ENCODE data around the gene HOXA6. TPM values are rescaled to one million over a fixed set of nuclear protein-coding genes. Genes with fewer than 3 reads are reported as not detected.

HOXA6 gene
- polyA plus RNA-seq, 3 donors = not detected

GRCh38 chr7:27132214-27132613 is 15.4 kb downstream of the HOXA6 start:
- no peaks in the 10 kb centered on the region for H4K20me1 ChIP-seq (ENCODE audit: insufficient read depth, low read length)
- no peak for DNase-seq
- H3K4me3 ChIP-seq (replicated peaks in 1 of 3; ENCODE audit: low read depth in 2 of 3, low read length in 3 of 3) = no peak overlapping the region
- peaks cover 6 to 18% of the 10 kb centered on the region in 2 donors for H3K27me3 ChIP-seq (ENCODE audit: control insufficient read depth in 2 of 2, insufficient read depth in 2 of 2, low read length in 2 of 2)
- H3K79me2 ChIP-seq (ENCODE audit: insufficient read depth, low read length) = no peaks in the 10 kb centered on the region
- no peak overlapping the region for H3K27ac ChIP-seq (ENCODE audit: low read depth in 1 of 2, low read length in 2 of 2)
- peaks cover 0 to 9% (median 0%) of the 10 kb centered on the region in 7 donors for H3K9me3 Mint-ChIP-seq
- TF ChIP-seq, protein P1, sequence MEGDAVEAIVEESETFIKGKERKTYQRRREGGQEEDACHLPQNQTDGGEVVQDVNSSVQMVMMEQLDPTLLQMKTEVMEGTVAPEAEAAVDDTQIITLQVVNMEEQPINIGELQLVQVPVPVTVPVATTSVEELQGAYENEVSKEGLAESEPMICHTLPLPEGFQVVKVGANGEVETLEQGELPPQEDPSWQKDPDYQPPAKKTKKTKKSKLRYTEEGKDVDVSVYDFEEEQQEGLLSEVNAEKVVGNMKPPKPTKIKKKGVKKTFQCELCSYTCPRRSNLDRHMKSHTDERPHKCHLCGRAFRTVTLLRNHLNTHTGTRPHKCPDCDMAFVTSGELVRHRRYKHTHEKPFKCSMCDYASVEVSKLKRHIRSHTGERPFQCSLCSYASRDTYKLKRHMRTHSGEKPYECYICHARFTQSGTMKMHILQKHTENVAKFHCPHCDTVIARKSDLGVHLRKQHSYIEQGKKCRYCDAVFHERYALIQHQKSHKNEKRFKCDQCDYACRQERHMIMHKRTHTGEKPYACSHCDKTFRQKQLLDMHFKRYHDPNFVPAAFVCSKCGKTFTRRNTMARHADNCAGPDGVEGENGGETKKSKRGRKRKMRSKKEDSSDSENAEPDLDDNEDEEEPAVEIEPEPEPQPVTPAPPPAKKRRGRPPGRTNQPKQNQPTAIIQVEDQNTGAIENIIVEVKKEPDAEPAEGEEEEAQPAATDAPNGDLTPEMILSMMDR (IDR thresholded peaks at IDR 0.05) = no peak
- no peak overlapping the region for H3K9ac ChIP-seq (ENCODE audit: insufficient read depth, low read length, poor library complexity, severe bottlenecking)
- H3K27me3 Mint-ChIP-seq (ENCODE audit: low read depth in 3 of 3) = peaks cover 8 to 24% (median 10%) of the 10 kb centered on the region in 3 donors
- no peak overlapping the region for H3K27ac Mint-ChIP-seq
- H3K4me3 Mint-ChIP-seq = no peak overlapping the region
- H3K36me3 Mint-ChIP-seq = peaks cover 0 to 4% of the 10 kb centered on the region in 2 donors
- no peaks in the 10 kb centered on the region for H3K36me3 ChIP-seq (replicated peaks in 1 of 2; ENCODE audit: control insufficient read depth in 1 of 2, insufficient read depth in 2 of 2, low read length in 2 of 2)
- no peak overlapping the region for H2AFZ ChIP-seq (ENCODE audit: insufficient read depth, low read depth, low read length, poor library complexity, severe bottlenecking)
- peaks cover 38% of the 10 kb centered on the region for H3K4me1 Mint-ChIP-seq
- intact Hi-C loops (cut with micrococcal nuclease) = no loop called here
- no CpG with 5 or more reads among the region's 2 CpGs for WGBS (ENCODE audit: insufficient coverage)
- no peak overlapping the region for H3K4me2 ChIP-seq (replicated peaks; ENCODE audit: extremely low read depth, low read length, poor library complexity, severe bottlenecking)
- peaks cover 15 to 34% of the 10 kb centered on the region in 2 donors for H3K4me1 ChIP-seq (ENCODE audit: control insufficient read depth in 1 of 2, insufficient read depth in 2 of 2, low read length in 2 of 2)
- H3K9me3 ChIP-seq (replicated peaks in 1 of 2; ENCODE audit: control insufficient read depth in 1 of 2, insufficient read depth in 1 of 2, low read length in 2 of 2) = no peaks in the 10 kb centered on the region

DNA sequence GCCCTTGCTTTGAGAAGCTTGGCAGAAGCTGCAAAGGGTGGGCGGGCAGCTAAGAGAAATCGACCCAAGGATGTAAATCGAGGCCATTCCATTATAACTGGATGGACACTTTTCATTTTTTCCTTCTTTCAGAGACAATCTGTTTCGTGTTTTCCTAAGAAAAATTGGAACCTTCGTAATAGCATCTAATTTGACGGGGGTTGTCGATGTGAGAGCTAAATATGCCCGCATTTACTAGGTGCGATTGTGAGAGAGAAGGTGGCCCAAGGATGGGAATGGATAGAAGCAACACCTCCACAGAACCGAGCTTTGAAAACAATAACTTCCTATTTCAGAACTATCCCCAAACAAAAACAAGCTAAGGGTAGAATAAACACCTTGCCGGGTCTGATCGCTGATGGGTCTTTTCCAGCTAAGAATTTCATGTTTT is 16.2 kb downstream of the HOXA6 start:
- H3K9me3 ChIP-seq (replicated peaks in 1 of 2; ENCODE audit: control insufficient read depth in 1 of 2, insufficient read depth in 1 of 2, low read length in 2 of 2) = no peaks in the 10 kb centered on the region
- Mint-ChIP-seq H3K4me1 (peaks cover 32% of the 10 kb centered on the region), H3K27ac (peak overlapping the region in 5 of 7 donors; percentile 45 to 91 (median 84)), H3K4me3 (peak overlapping the region; percentile 80 to 82), H3K9me3 (peaks cover 0 to 9% (median 0%) of the 10 kb centered on the region in 7 donors), H3K27me3 (ENCODE audit: low read depth in 3 of 3) (peaks cover 8 to 17% (median 10%) of the 10 kb centered on the region in 3 donors), H3K36me3 (peaks cover 0 to 4% of the 10 kb centered on the region in 2 donors)
- H3K9ac ChIP-seq (ENCODE audit: insufficient read depth, low read length, poor library complexity, severe bottlenecking) = peak overlapping the region; percentile 79
- peak overlapping the region in 1 of 2 donors; percentile 86 for H3K27ac ChIP-seq (ENCODE audit: low read depth in 1 of 2, low read length in 2 of 2)
- peak overlapping the region; percentile 95 for H2AFZ ChIP-seq (ENCODE audit: insufficient read depth, low read depth, low read length, poor library complexity, severe bottlenecking)
- H3K79me2 ChIP-seq (ENCODE audit: insufficient read depth, low read length) = no peaks in the 10 kb centered on the region
- DNase-seq = no peak
- 40% methylated on average over 3 of the region's 12 CpGs for WGBS (ENCODE audit: insufficient coverage)
- intact Hi-C loops (cut with micrococcal nuclease) = no loop called here
- peak overlapping the region; percentile 47 to 78 (median 76) for H3K4me3 ChIP-seq (replicated peaks in 1 of 3; ENCODE audit: low read depth in 2 of 3, low read length in 3 of 3)
- peaks cover 10 to 27% of the 10 kb centered on the region in 2 donors for H3K4me1 ChIP-seq (ENCODE audit: control insufficient read depth in 1 of 2, insufficient read depth in 2 of 2, low read length in 2 of 2)
- TF ChIP-seq, protein P1 (IDR thresholded peaks at IDR 0.05) = no peak
- no peaks in the 10 kb centered on the region for H3K36me3 ChIP-seq (replicated peaks in 1 of 2; ENCODE audit: control insufficient read depth in 1 of 2, insufficient read depth in 2 of 2, low read length in 2 of 2)
- H3K27me3 ChIP-seq (ENCODE audit: control insufficient read depth in 2 of 2, insufficient read depth in 2 of 2, low read length in 2 of 2) = peaks cover 2 to 10% of the 10 kb centered on the region in 2 donors
- peak overlapping the region; percentile 76 for H3K4me2 ChIP-seq (replicated peaks; ENCODE audit: extremely low read depth, low read length, poor library complexity, severe bottlenecking)
- no peaks in the 10 kb centered on the region for H4K20me1 ChIP-seq (ENCODE audit: insufficient read depth, low read length)

Measured in CD14-positive monocyte (primary cell).